Right lobe of liver (tissue), 6 donors: Measurements from ENCODE around the gene LEKR1. TPM values are rescaled to one million over a fixed set of nuclear protein-coding genes. Genes with fewer than 3 reads are reported as not detected.

Experiments used
- ATAC-seq, 4 donors: fragments of 200-7000 bp; cut with Tn5 transposase; one replicate each; pipeline ENCODE4 v1.9.1; 2020; ENCODE audit warnings: mild to moderate bottlenecking in 4 of 4, moderate library complexity in 4 of 4
- DNase-seq, 3 donors: peaks; one replicate each; pipeline ENCODE4 v3.0.0-alpha.2; 2020
- H3K27ac ChIP-seq, 3 donors: fragments of 200-600 bp; one replicate each; pipeline ENCODE4 v1.8.0; 2022
- H3K27me3 ChIP-seq, 2 donors: fragments of 200-600 bp; one replicate each; pipeline ENCODE4 v1.8.0; 2022
- H3K36me3 ChIP-seq, 4 donors: fragments of 200-600 bp; sonication (generic) in 1 of 4; one replicate each; pipeline versions ENCODE4 v1.5.1 to v1.8.0; 2017 to 2022; ENCODE audit warnings: control low read depth in 1 of 4
- H3K4me1 ChIP-seq, 4 donors: fragments of 200-600 bp; sonication (generic) in 1 of 4; one replicate each; pipeline versions ENCODE4 v1.5.1 to v1.8.0; 2017 to 2022; ENCODE audit warnings: control low read depth in 1 of 4
- H3K4me3 ChIP-seq, 3 donors: fragments of 200-600 bp; one replicate each; pipeline ENCODE4 v1.8.0; 2022
- H3K9me3 ChIP-seq, 4 donors: fragments of 200-600 bp; sonication (generic) in 1 of 4; one replicate each; pipeline versions ENCODE4 v1.5.1 to v1.8.0; 2017 to 2022; ENCODE audit warnings: control low read depth in 1 of 4
- CTCF ChIP-seq, 4 donors: fragments of 200-600 bp in 3 of 4; fragments of 450-650 bp in 1 of 4; IDR thresholded peaks; one replicate each; pipeline versions ENCODE4 v1.5.1 to v1.8.0; 2016 to 2022; ENCODE audit warnings: antibody characterized with exemption in 4 of 4, mild to moderate bottlenecking in 2 of 4
- POLR2A ChIP-seq: fragments of 450-650 bp; IDR thresholded peaks from one replicate; pipeline ENCODE4 v1.6.1; 2017; ENCODE audit warnings: antibody characterized with exemption, mild to moderate bottlenecking
- WGBS: methylation state at CpG from one replicate; pipeline ENCODE4 v1.1.6; 2018; ENCODE audit warnings: low coverage, low lambda C conversion rate; ENCODE audit not compliant: insufficient coverage; ENCODE audit errors: missing lambda C conversion rate; 5-methylcytosine and 5-hydroxymethylcytosine counted together
- intact Hi-C, 2 donors: fragments of 100-400 bp; cut with DNase I; formaldehyde crosslinking; loops; one replicate each; pipeline versions ENCODE4 v1.11.2 to v1.14.1; 2022
- total RNA-seq, 6 experiments: library from RNA; depleted of rRNA in 2 of 6; stranded (reverse); fragments of >200 nt in 2 of 6; fragmentation: NEBNext Ultra II Directional in 3 of 6; extraction: Animal tissue kit (Norgen Biotek cat#: 25700) in 3 of 6; gene quantifications; one replicate each; pipeline versions ENCODE4 v1.1.0 to v1.2.4, GENCODE V29; 2016 to 2023
- donor health status: DM: no; HTN: yes; CAD: no.
- donor health status: DM: no; HTN: no; CAD: no.
- donor health status: DM: no; HTN: no; CAD: no.
- donor health status: DM: no; HTN: yes; CAD: no.
- donor health status: DM: no; HTN: yes; CAD: no.

LEKR1 gene
- total RNA-seq, 6 experiments from 2014 or later, result 0.49 to 1.4 (median 0.74) TPM; not detected in 2

GRCh38 chr3:156816091-156816793 is 9.9 kb upstream of the LEKR1 start:
- H3K4me1 ChIP-seq, result peaks cover 0 to 48% (median 11%) of the 10 kb centered on the region in 4 donors
- DNase-seq, result peak; percentile 58 to 70 (median 63)
- intact Hi-C loops, result loop anchor here in 1 of 2 donors (10.0 kb wide), 1 partner anchor 269 kb away; no protein-coding TSS in a partner anchor
- WGBS, result 3% methylated on average over 8 of the region's 74 CpGs
- H3K9me3 ChIP-seq, result no peaks in the 10 kb centered on the region
- H3K4me3 ChIP-seq, result peak overlapping the region; percentile 50 to 69 (median 59)
- H3K27ac ChIP-seq, result peak overlapping the region; percentile 95 to 98 (median 97)
- TF ChIP-seq CTCF (IDR thresholded peaks at IDR 0.05) (no peak), POLR2A (peak; percentile 58)
- H3K27me3 ChIP-seq, result no peaks in the 10 kb centered on the region
- peak; percentile 39 to 66 (median 54) for ATAC-seq
- no peaks in the 10 kb centered on the region for H3K36me3 ChIP-seq

DNA sequence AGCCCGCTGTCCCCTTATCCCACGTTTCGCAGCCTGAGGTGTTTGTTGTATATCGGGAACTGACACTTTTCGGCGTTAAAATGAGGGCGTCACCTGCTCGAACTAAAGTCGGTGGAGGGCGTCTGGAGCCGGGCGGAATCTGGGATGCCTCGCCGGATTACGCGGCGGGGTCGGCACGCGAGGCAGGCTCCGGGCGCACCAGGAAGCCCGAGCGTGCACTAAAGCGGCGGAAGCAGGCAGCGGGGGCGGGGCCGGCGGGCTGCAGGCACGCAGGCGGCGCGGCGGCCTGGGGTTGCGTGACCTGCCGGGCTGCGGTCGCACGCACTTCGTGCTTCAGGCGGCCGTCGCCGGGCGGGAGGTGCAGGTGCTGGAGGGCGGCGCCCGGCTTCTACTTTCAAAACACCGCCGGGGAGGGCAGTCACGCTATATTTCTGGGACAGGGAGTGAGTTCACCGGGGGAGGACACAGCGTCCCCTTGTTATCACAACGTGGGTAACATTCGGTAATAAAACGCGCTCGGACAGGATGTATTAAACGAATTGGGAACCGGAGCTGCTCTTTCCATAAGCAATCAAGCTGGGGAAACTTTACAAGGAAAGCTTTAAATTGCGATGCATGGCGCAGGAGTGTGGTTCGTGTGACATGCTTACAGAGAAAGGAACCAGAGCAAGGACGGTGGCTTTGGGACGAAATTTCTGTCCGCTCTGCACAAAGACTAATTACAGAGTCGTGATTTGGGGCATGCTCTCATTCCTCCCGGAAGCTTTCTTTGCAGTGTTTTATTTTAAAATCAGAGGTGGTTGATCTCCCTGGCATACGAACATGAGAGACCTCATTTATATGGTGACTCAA is 9.1 kb upstream of the LEKR1 start:
- Histone ChIP-seq H3K4me1 (peaks cover 0 to 40% (median 11%) of the 10 kb centered on the region in 4 donors), H3K27me3 (no peaks in the 10 kb centered on the region), H3K27ac (peak overlapping the region; percentile 95 to 98 (median 97)), H3K9me3 (no peaks in the 10 kb centered on the region), H3K4me3 (peak overlapping the region; percentile 50 to 69 (median 59)), H3K36me3 (no peaks in the 10 kb centered on the region)
- TF ChIP-seq CTCF (IDR thresholded peaks at IDR 0.05) (peak in 1 of 4 donors; percentile 15), POLR2A (peak; percentile 91)
- ATAC-seq (peak; percentile 67 to 88 (median 86)), DNase-seq (peak; percentile 91 to 94 (median 94))
- intact Hi-C loops, result loop anchor here in 1 of 2 donors (10.0 kb wide), 1 partner anchor 268 kb away; no protein-coding TSS in a partner anchor
- 0% methylated on average over 47 of the region's 70 CpGs for WGBS

GRCh38 chr3:156817646-156818272 is 8.4 kb upstream of the LEKR1 start:
- ATAC-seq, result peak in 1 of 4 donors; percentile 4
- 30% methylated on average over 5 of the region's 5 CpGs for WGBS
- Histone ChIP-seq H3K27me3 (no peaks in the 10 kb centered on the region), H3K27ac (peak overlapping the region; percentile 95 to 98 (median 97)), H3K36me3 (no peaks in the 10 kb centered on the region), H3K4me1 (peaks cover 0 to 33% (median 11%) of the 10 kb centered on the region in 4 donors), H3K4me3 (peak overlapping the region; percentile 50 to 69 (median 59)), H3K9me3 (no peaks in the 10 kb centered on the region)
- DNase-seq, result no peak
- intact Hi-C loops, result loop anchor here in 1 of 2 donors (10.0 kb wide), 1 partner anchor 267 kb away; no protein-coding TSS in a partner anchor
- TF ChIP-seq POLR2A (no peak), CTCF (IDR thresholded peaks at IDR 0.05) (no peak)

- ATAC-seq (no peak), DNase-seq (no peak)
- no peak overlapping the region for H3K4me3 ChIP-seq
- peaks cover 0 to 28% (median 10%) of the 10 kb centered on the region in 4 donors for H3K4me1 ChIP-seq
- peak overlapping the region; percentile 95 to 98 (median 97) for H3K27ac ChIP-seq
- TF ChIP-seq CTCF (IDR thresholded peaks at IDR 0.05) (no peak), POLR2A (no peak)
- no peaks in the 10 kb centered on the region for H3K27me3 ChIP-seq
- WGBS, result 76% methylated on average over 2 of the region's 2 CpGs
- H3K9me3 ChIP-seq, result no peaks in the 10 kb centered on the region
- intact Hi-C loops, result loop anchor here in 1 of 2 donors (10.0 kb wide), 1 partner anchor 267 kb away; no protein-coding TSS in a partner anchor
- no peaks in the 10 kb centered on the region for H3K36me3 ChIP-seq
Measured at GRCh38 chr3:156818273-156818651, 7.9 kb upstream of the LEKR1 start.
